H1 (cell line): ENCODE measurements around the gene ME3. TPM values are rescaled to one million over a fixed set of nuclear protein-coding genes. Genes with fewer than 3 reads are reported as not detected.

Experiments
- CTCF ChIA-PET: fragments of 300-600 bp; sonication (Branson Sonifier 250); formaldehyde crosslinking; loops from one replicate; lab custom pipeline; 2021; ENCODE audit not compliant: partially characterized antibody; lab: Charles Lee
- POLR2A ChIA-PET: fragments of 300-600 bp; sonication (Branson Sonifier 250); formaldehyde crosslinking; loops from one replicate; lab custom pipeline; 2021; ENCODE audit warnings: inconsistent platforms; ENCODE audit not compliant: partially characterized antibody; lab: Charles Lee
- DNase-seq, 2 experiments: peaks; one replicate each; pipeline versions ENCODE4 v3.0.0 to v3.0.0-alpha.2; 2010 to 2022; ENCODE audit warnings: low spot score in 2 of 2, low read depth in 1 of 2, mixed read lengths in 1 of 2
- FAIRE-seq: peaks from 2 replicates; lab custom pipeline; 2011; peaks lifted over from hg19 to GRCh38; lab: Jason Lieb, UNC
- H2AFZ ChIP-seq: 2 replicates; pipeline ENCODE4 v1.8.1; 2012; ENCODE audit warnings: low read length, inconsistent platforms
- H2AK5ac ChIP-seq: 2 replicates; pipeline ENCODE4 v1.6.1; 2013; ENCODE audit warnings: low read depth, low read length
- H2BK120ac ChIP-seq: replicated peaks from 2 replicates; pipeline ENCODE3; 2013; ENCODE audit warnings: low read depth, low read length, inconsistent platforms
- H2BK12ac ChIP-seq: 2 replicates; pipeline ENCODE4 v1.6.1; 2013; ENCODE audit warnings: low read depth, low read length
- H2BK15ac ChIP-seq: 2 replicates; pipeline ENCODE4 v1.6.1; 2013; ENCODE audit warnings: low read length
- H2BK20ac ChIP-seq: 2 replicates; pipeline ENCODE4 v1.6.1; 2013; ENCODE audit warnings: low read length
- H2BK5ac ChIP-seq: 2 replicates; pipeline ENCODE4 v1.6.1; 2013; ENCODE audit warnings: low read depth, low read length
- H3K14ac ChIP-seq: 2 replicates; pipeline ENCODE4 v1.6.1; 2013; ENCODE audit warnings: inconsistent platforms; ENCODE audit not compliant: insufficient read length
- H3K18ac ChIP-seq: 2 replicates; pipeline ENCODE4 v1.6.1; 2013; ENCODE audit warnings: low read length; ENCODE audit errors: extremely low read depth
- H3K23ac ChIP-seq: 2 replicates; pipeline ENCODE4 v1.6.1; 2013; ENCODE audit warnings: inconsistent platforms; ENCODE audit not compliant: insufficient read length
- H3K23me2 ChIP-seq: 2 replicates; pipeline ENCODE4 v1.6.1; 2013; ENCODE audit warnings: low read depth, low read length
- H3K27ac ChIP-seq: 2 replicates; pipeline ENCODE4 v1.6.1; 2011; ENCODE audit warnings: low read depth, low read length, inconsistent platforms
- H3K27me3 ChIP-seq, 4 experiments: replicated peaks in 1 of 4; 1 replicate in 1 of 4; 2 replicates in 3 of 4; pipeline versions ENCODE4 v1.6.1 to v1.8.1; 2011 to 2013; ENCODE audit warnings: low read length in 3 of 4, mild to moderate bottlenecking in 3 of 4, inconsistent platforms in 2 of 4, mixed read lengths in 2 of 4, moderate library complexity in 1 of 4; ENCODE audit not compliant: control insufficient read depth in 3 of 4, insufficient read depth in 3 of 4; ENCODE audit errors: extremely low read depth in 1 of 4
- H3K36me3 ChIP-seq, 4 experiments: 2 replicates each; pipeline versions ENCODE4 v1.6.1 to v1.8.1; 2011 to 2013; ENCODE audit warnings: mild to moderate bottlenecking in 4 of 4, low read length in 3 of 4, moderate library complexity in 2 of 4, control low read depth in 1 of 4, inconsistent platforms in 1 of 4; ENCODE audit not compliant: insufficient read depth in 4 of 4, control insufficient read depth in 2 of 4
- H3K4ac ChIP-seq: replicated peaks from 2 replicates; pipeline ENCODE3; 2013; ENCODE audit warnings: low read length, low read depth, mixed read lengths, inconsistent platforms; ENCODE audit not compliant: insufficient read length
- H3K4me1 ChIP-seq, 4 experiments: replicated peaks in 1 of 4; 1 replicate in 1 of 4; 2 replicates in 3 of 4; pipeline versions ENCODE4 v1.6.1 to v1.8.1; 2011 to 2013; ENCODE audit warnings: low read length in 3 of 4, inconsistent platforms in 2 of 4, mixed read lengths in 1 of 4; ENCODE audit not compliant: insufficient read depth in 4 of 4, control insufficient read depth in 3 of 4
- H3K4me2 ChIP-seq, 2 experiments: 2 replicates each; pipeline versions ENCODE4 v1.6.1 to v1.8.1; 2011 to 2013; ENCODE audit warnings: low read depth in 2 of 2, low read length in 2 of 2, control low read depth in 1 of 2, inconsistent platforms in 1 of 2, mild to moderate bottlenecking in 1 of 2; ENCODE audit not compliant: insufficient read depth in 1 of 2
- H3K4me3 ChIP-seq, 4 experiments: fragments of 200-600, 300-600 bp in 1 of 4; sonication (generic), shearing (Covaris generic), sonication (Bioruptor Twin) in 1 of 4; 2 replicates each; pipeline versions ENCODE4 v1.5.1 to v1.8.1; 2011 to 2016; ENCODE audit warnings: low read length in 4 of 4, low read depth in 3 of 4, control low read depth in 2 of 4, inconsistent platforms in 2 of 4, mild to moderate bottlenecking in 2 of 4, mixed read lengths in 1 of 4, moderate library complexity in 1 of 4; ENCODE audit not compliant: insufficient read depth in 2 of 4; ENCODE audit errors: extremely low read depth in 1 of 4
- H3K56ac ChIP-seq: replicated peaks from 2 replicates; pipeline ENCODE3; 2013; ENCODE audit warnings: low read depth, mild to moderate bottlenecking, mixed read lengths, low read length, inconsistent platforms; ENCODE audit not compliant: insufficient read length
- H3K79me1 ChIP-seq: 2 replicates; pipeline ENCODE4 v1.6.1; 2013; ENCODE audit warnings: low read depth, low read length, control low read depth
- H3K79me2 ChIP-seq, 2 experiments: 2 replicates each; pipeline versions ENCODE4 v1.6.1 to v1.8.1; 2012 to 2013; ENCODE audit warnings: low read length in 2 of 2, mild to moderate bottlenecking in 2 of 2, inconsistent platforms in 1 of 2; ENCODE audit not compliant: insufficient read depth in 2 of 2, control insufficient read depth in 1 of 2
- H3K9ac ChIP-seq, 4 experiments: replicated peaks in 1 of 4; 1 replicate in 1 of 4; 2 replicates in 3 of 4; pipeline versions ENCODE4 v1.6.1 to v1.8.1; 2011 to 2013; ENCODE audit warnings: low read depth in 3 of 4, low read length in 3 of 4, control low read depth in 2 of 4, mild to moderate bottlenecking in 2 of 4, moderate library complexity in 2 of 4, inconsistent platforms in 1 of 4; ENCODE audit errors: extremely low read depth in 1 of 4
- H3K9me3 ChIP-seq, 2 experiments: 2 replicates each; pipeline versions ENCODE4 v1.6.1 to v1.8.1; 2012 to 2013; ENCODE audit warnings: mild to moderate bottlenecking in 2 of 2, moderate library complexity in 2 of 2, control low read depth in 1 of 2, inconsistent platforms in 1 of 2, low read depth in 1 of 2, low read length in 1 of 2, mixed read lengths in 1 of 2; ENCODE audit not compliant: insufficient read depth in 2 of 2
- H4K20me1 ChIP-seq, 2 experiments: replicated peaks in 1 of 2; 2 replicates each; pipeline versions ENCODE3 to v1.8.1; 2011 to 2013; ENCODE audit warnings: inconsistent platforms in 2 of 2, low read length in 2 of 2, mild to moderate bottlenecking in 1 of 2; ENCODE audit not compliant: insufficient read depth in 2 of 2, control insufficient read depth in 1 of 2
- H4K5ac ChIP-seq: 2 replicates; pipeline ENCODE4 v1.6.1; 2013; ENCODE audit warnings: low read length, low read depth, mixed read lengths, inconsistent platforms; ENCODE audit not compliant: insufficient read length
- H4K8ac ChIP-seq: 2 replicates; pipeline ENCODE4 v1.8.0; 2013; ENCODE audit warnings: mild to moderate bottlenecking, moderate library complexity, low read length, inconsistent platforms; ENCODE audit not compliant: insufficient read depth; ENCODE audit errors: extremely low read depth
- H4K91ac ChIP-seq: replicated peaks from 2 replicates; pipeline ENCODE3; 2013; ENCODE audit warnings: low read length, mixed read lengths, inconsistent platforms; ENCODE audit not compliant: insufficient read length
- BCL11A ChIP-seq, 2 experiments: IDR thresholded peaks; one replicate each; pipeline ENCODE4 v1.6.1; 2011; ENCODE audit warnings: low read depth in 2 of 2, low read length in 2 of 2, mild to moderate bottlenecking in 2 of 2
- CBX5 ChIP-seq: fragments of 300-800, 300-1000 bp; sonication (generic); IDR thresholded peaks from 2 replicates; pipeline ENCODE4 v1.7.1; 2016; ENCODE audit warnings: antibody characterized with exemption, low read length, low read depth
- CBX8 ChIP-seq: fragments of 300-800, 300-1000 bp; sonication (generic); IDR thresholded peaks from 2 replicates; pipeline ENCODE4 v1.7.1; 2016; ENCODE audit warnings: low read depth, low read length, borderline replicate concordance
- CTBP2 ChIP-seq: IDR thresholded peaks from 2 replicates; pipeline ENCODE4 v1.7.0; 2011; ENCODE audit warnings: borderline replicate concordance, mild to moderate bottlenecking, moderate library complexity, mixed read lengths, low read length; ENCODE audit not compliant: insufficient read depth, insufficient read length
- FOSL1 ChIP-seq: IDR thresholded peaks from 2 replicates; pipeline ENCODE4 v1.6.1; 2011; ENCODE audit warnings: mild to moderate bottlenecking, low read depth, low read length, moderate library complexity; ENCODE audit not compliant: insufficient read depth
- MAFK ChIP-seq: IDR thresholded peaks from 2 replicates; pipeline ENCODE4 v1.6.1; 2012; ENCODE audit warnings: low read depth, mild to moderate bottlenecking, improper control_type of control experiment, low read length
- WGBS, 2 experiments: shearing (Covaris generic) in 1 of 2; methylation state at CpG; one replicate each; pipeline versions ENCODE4 v1.1.6 to v1.1.7; 2013 to 2015; ENCODE audit warnings: low lambda C conversion rate in 2 of 2, mixed read lengths in 2 of 2, inconsistent platforms in 1 of 2, low coverage in 1 of 2, missing lambda C conversion rate in 1 of 2; ENCODE audit not compliant: insufficient replicate concordance in 2 of 2, insufficient coverage in 1 of 2, insufficient read length in 1 of 2; ENCODE audit errors: extremely low coverage in 1 of 2, missing lambda C conversion rate in 1 of 2; 5-methylcytosine and 5-hydroxymethylcytosine counted together
- polyA plus RNA-seq, 7 experiments: library from polyadenylated mRNA; depleted of rRNA in 3 of 7; stranded (reverse) in 5 of 7; unstranded in 2 of 7; fragments of >200 nt in 5 of 7; fragments of 200-250 nt in 2 of 7; gene quantifications; 1 replicate in 5 of 7; 2 replicates in 1 of 7; 4 replicates in 1 of 7; pipeline versions ENCODE4 v1.2.1 to v1.2.3, GENCODE V29; 2011 to 2013; ENCODE audit warnings: missing spikeins in 2 of 7, mixed read lengths in 2 of 7
- total RNA-seq: library from RNA; stranded (reverse); fragmentation: NEBNext Ultra II Directional; extraction: Animal tissue kit (Norgen Biotek cat#: 25700); gene quantifications from 2 replicates; pipeline ENCODE4 v1.2.1, GENCODE V29; 2021
- TF ChIP-seq, protein P1 (sequence below): IDR thresholded peaks from 2 replicates; pipeline ENCODE4 v1.6.1; 2011; ENCODE audit warnings: low read depth, mild to moderate bottlenecking, low read length; ENCODE audit not compliant: insufficient read depth
- TF ChIP-seq, protein P2 (sequence below): IDR thresholded peaks from 2 replicates; pipeline ENCODE4 v1.6.1; 2012; ENCODE audit warnings: inconsistent platforms
- TF ChIP-seq, protein P3 (sequence below): IDR thresholded peaks from 2 replicates; pipeline ENCODE4 v1.6.1; 2012; ENCODE audit warnings: inconsistent platforms

The ME3 gene
- total and polyA plus RNA-seq, 2 of the 8 experiments (the other 6 are each of a cell fraction or from before 2014, with no cell fraction given), result 1.5 to 2.8 TPM

DNA sequence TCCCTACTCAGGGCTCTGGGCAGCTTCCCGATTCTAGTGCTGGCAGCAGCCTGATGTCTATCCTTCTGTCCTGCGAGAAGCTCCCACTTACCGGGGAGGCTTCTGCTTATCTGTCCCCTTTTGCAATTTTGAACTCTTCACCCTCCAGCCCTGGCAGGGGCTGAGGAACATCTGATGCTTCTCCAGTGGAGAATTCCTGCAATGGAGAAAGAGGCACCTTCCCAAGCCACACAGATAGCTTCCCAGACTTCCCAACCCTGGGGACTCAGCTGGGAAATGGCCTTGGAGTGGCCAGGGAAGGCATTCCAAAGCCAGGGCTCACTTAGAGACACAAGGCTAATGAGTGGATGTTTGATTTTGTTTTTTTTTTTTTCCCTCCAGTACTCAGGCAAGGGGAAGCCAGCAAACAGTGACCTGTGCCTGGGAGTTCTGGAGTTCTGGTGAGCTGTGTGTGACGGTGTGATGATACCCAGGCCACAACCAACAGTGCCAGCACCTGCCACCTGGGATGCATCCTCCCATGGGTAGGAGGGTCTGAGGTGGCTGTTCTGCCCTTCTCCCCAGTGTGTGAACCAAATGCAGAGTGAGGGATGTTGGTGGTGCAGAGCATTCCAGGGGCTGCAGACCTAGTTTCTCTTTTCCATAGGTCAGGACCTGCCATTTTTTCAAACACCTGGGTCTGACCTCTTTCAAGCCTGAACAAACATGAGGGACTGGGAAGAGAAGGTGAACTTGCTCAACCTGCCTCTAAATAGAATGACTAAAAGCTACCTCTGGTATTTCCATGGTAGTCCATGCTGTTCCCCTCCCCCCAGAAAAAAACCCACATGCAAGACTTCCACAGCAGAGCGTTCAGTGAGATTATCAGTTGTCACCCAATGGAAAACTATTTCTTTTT, 202.7 kb downstream of the ME3 start:
- H2BK12ac ChIP-seq, result no peak overlapping the region
- FAIRE-seq (no peak), DNase-seq (no peak)
- H3K27ac ChIP-seq, result no peak overlapping the region
- no peak overlapping the region for H2AK5ac ChIP-seq
- ChIA-PET POLR2A (no interaction called here), CTCF (interaction anchor here (0.6 to 3.4 kb wide), 13 partner anchors 10 to 370 kb away, joined by 3 to 18 read pairs (median 3); no protein-coding TSS in a partner anchor)
- H4K8ac ChIP-seq, result no peak overlapping the region
- no peak overlapping the region; the same call in 1 of the 2 replicates for H2BK20ac ChIP-seq
- H3K4me3 ChIP-seq, result no peak overlapping the region
- no peak overlapping the region for H3K56ac ChIP-seq
- H3K36me3 ChIP-seq, result no peaks in the 10 kb centered on the region
- no peak overlapping the region for H3K23ac ChIP-seq
- H4K20me1 ChIP-seq, result no peaks in the 10 kb centered on the region
- no peak overlapping the region for H3K14ac ChIP-seq
- no peak overlapping the region for H3K9ac ChIP-seq
- no peak overlapping the region for H4K5ac ChIP-seq
- H2BK120ac ChIP-seq, result no peak overlapping the region
- no peak overlapping the region for H4K91ac ChIP-seq
- no peak overlapping the region for H3K18ac ChIP-seq
- no peaks in the 10 kb centered on the region for H3K79me2 ChIP-seq
- H2BK15ac ChIP-seq, result no peak overlapping the region
- H2AFZ ChIP-seq, result no peak overlapping the region
- no peak overlapping the region for H3K4me2 ChIP-seq
- H3K23me2 ChIP-seq, result peaks cover 3% of the 10 kb centered on the region; the same call in 1 of the 2 replicates
- no peak overlapping the region for H2BK5ac ChIP-seq
- H3K4ac ChIP-seq, result no peak overlapping the region
- WGBS, 2 experiments, result 94% methylated on average over 5 of the region's 5 CpGs; no CpG with 5 or more reads in 1 of the 2 experiments
- H3K27me3 ChIP-seq, result no peaks in the 10 kb centered on the region
- H3K79me1 ChIP-seq, result no peaks in the 10 kb centered on the region
- H3K9me3 ChIP-seq, result no peaks in the 10 kb centered on the region; a peak in 1 of 4 replicates
- H3K4me1 ChIP-seq, result no peaks in the 10 kb centered on the region
- TF ChIP-seq, protein P1, sequence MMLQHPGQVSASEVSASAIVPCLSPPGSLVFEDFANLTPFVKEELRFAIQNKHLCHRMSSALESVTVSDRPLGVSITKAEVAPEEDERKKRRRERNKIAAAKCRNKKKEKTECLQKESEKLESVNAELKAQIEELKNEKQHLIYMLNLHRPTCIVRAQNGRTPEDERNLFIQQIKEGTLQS, result no peak
- TF ChIP-seq CBX8 (no peak), MAFK (no peak), CBX5 (no peak), BCL11A (IDR thresholded peaks at IDR 0.05; ENCODE audit: low read depth in 2 of 2, low read length in 2 of 2) (no peak), CTBP2 (no peak), FOSL1 (no peak)
- TF ChIP-seq, protein P2, sequence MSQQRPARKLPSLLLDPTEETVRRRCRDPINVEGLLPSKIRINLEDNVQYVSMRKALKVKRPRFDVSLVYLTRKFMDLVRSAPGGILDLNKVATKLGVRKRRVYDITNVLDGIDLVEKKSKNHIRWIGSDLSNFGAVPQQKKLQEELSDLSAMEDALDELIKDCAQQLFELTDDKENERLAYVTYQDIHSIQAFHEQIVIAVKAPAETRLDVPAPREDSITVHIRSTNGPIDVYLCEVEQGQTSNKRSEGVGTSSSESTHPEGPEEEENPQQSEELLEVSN, result no peak
- TF ChIP-seq, protein P3, sequence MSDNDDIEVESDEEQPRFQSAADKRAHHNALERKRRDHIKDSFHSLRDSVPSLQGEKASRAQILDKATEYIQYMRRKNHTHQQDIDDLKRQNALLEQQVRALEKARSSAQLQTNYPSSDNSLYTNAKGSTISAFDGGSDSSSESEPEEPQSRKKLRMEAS, result no peak
